ENCODE measurements around the gene NLRC5.

GRCh38 chr16:57026778-57027062 lies 37.4 kb downstream of the NLRC5 start:
- TF ChIP-seq CTCF (IDR thresholded peaks at IDR 0.05) (no peak), POLR2A (IDR thresholded peaks at IDR 0.05) (no peak), EP300 (IDR thresholded peaks at IDR 0.05) (no peak)

Data from tibial nerve (tissue), 4 donors.